GM21786 (cell line): ENCODE measurements around the gene ACIN1.

ENCODE experiments used
- ATAC-seq: cut with Tn5 transposase; IDR thresholded peaks from one replicate; pipeline ENCODE4 v1.9.1; 2021; ENCODE audit not compliant: unreplicated experiment

The ACIN1 gene

GRCh38 chr14:23045419-23046357 lies 49.2 kb downstream of the ACIN1 start:
- ATAC-seq, result no peak

DNA sequence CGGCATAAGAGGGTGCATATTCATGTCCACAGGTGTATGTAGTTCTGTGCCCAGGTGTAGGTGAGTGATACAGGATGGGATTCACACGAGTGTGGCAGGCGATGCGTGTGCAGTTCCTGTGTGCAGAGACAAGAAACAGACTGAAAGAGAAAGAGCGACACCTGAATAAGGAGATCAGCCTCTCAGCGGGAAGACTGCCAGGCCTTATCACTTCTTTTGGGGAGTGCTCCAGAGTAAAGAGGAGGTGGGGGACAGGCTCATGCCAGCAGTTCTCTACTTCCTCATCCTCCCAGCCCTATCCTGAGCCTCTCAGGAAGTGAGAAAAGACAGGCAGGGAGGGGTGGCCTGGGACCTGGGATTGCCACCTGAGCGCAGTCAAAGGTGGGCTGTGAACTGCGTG lies 50.1 kb downstream of the ACIN1 start:
- no peak for ATAC-seq

GRCh38 chr14:23043754-23044153 lies 51.2 kb downstream of the ACIN1 start:
- ATAC-seq, result no peak

DNA sequence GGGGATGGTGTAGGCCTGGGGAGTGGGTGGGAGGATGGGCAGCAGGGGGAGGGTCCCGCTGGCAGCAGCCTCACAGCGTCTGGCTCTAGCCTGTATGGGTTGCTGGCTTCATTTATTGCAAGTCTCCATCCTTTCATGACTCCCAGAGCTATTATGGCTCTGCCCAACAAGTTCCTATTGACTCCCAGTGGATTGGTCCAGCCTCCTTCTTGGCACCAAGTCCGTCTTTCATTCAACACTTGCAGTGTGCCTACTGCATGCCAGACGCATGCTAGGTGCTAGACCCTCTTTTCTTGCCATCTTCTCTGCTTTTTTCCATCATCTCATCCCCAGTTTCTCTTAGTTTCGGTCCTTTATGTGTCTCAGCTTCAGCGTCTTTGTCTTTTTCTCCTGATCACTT lies 51.8 kb downstream of the ACIN1 start:
- ATAC-seq, result no peak

GRCh38 chr14:23042162-23042965 lies 52.6 kb downstream of the ACIN1 start, which contains the start of gene PSMB11:
Gene PSMB11 (plus strand): TSS chr14:23042212. CDS start chr14:23042226, 14 bp downstream.
- no peak for ATAC-seq

DNA sequence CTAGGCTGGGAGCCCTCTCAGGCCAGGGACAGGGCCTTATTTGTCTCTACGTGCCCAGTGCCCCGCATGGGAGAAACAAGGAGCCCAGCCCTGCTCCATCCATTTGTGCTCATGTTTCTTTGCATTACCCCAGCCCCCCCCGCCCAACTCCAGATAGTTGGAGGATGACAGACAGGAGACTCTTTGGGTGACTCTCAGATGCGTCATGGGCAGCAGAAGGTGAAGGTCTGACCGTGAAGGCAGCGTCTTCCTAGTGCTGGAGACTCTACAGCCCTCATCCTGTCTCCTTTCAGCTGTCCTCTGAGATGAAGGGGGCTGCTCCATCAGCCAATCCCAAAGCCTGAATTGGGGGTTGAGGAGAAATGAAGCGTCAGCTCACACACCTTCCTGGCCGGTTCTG lies 53.2 kb downstream of the ACIN1 start:
- no peak for ATAC-seq

DNA sequence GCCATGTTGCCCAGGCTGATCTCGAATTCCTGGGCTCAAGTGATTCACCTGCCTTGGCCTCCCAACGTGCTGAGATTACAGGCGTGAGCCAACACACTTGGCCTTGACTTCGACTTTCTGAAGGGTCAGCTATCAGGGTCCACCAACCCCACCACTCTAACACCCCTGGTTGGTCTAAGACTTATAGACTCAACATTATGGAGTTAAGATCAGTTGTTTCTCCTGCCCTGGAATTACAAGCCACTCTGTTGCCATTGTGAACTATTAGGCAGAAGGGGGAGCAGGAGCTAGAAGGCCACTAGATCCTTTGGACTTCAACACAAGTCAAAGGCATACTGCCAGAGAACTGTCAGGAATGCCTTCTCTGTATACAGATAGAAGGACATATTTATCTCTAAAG lies 54.8 kb downstream of the ACIN1 start:
- no peak for ATAC-seq

DNA sequence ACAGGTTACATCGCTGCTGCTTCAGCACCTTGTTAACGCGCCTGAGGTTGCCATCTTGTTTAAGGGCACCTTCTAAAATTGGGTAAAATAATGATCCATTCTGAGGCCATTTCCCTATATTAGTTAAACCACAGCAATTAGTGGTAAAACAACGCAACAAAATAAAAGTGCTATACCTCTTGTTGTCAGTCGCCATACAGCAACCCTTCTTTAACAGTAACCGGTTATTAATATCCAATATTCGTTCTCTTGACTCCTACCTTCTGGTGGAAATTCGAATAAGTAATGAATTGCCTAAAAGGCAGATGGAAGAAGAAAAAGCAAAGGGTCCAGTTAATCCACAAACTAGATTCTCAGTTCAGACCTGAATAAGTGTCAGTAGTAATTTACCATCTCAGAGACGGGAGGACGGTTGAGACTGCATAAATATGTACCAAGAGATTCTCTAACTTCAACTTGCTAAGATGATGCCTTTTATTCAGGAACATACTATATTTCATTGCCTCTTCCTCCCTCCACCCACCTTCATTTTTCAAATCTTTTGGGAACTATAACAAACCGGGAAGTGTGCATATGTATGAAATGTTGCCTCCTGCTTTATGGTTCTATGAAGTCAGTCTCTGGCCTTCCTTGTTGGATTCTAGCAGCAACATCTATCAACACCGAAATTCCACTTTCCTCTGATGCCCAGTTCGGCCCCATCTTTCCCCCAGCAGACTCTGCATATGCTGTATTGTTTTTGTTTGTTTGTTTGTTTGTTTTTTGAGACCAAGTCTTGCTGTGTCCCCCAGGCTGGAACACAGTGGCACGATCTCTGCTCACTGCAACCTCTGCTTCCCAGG lies 59.4 kb downstream of the ACIN1 start:
- no peak for ATAC-seq

GRCh38 chr14:23034498-23035302 lies 60.2 kb downstream of the ACIN1 start, which contains the start of gene PSMB5:
Gene PSMB5 (minus strand): TSS chr14:23034900. CDS start chr14:23034881, 19 bp downstream.
- peak; percentile 91 for ATAC-seq

GRCh38 chr14:23033801-23034497 lies 61.0 kb downstream of the ACIN1 start:
- ATAC-seq, result no peak

DNA sequence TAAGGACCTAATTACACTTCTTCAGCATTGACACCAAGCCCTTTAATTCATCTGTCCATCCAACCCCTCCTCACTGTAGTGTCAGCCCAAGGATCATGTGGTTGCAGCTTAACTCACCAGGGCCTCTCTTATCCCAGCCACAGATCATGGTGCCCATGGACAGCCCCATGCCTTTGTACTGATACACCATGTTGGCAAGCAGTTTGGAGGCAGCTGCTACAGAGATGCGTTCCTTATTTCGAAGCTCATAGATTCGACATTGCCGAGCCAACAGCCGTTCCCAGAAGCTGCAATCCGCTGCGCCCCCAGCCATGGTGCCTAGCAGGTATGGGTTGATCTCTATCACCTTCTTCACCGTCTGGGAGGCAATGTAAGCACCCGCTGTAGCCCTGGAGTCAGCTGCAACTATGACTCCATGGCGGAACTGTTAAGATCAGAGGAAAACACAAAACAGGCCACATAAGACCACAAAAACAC lies 61.6 kb downstream of the ACIN1 start:
- no peak for ATAC-seq

DNA sequence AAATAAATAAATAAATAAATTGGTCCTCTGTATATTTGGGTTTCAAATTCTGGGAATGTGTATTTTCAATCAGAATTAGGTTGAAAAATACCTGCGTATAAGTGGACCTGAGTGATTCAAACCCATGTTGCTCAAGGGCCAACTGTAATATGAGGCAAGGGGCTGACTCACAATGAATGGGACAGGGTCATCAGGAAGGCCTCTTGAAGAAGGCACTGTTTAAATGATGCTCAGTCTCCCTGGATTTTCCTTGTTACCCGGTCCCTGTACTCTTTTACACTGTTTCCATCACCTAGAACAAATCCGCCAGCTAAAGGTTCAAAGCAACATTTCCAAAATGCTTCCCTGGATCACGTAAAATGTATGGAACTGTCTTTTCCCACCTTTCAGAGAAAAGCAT lies 64.0 kb downstream of the ACIN1 start:
- no peak for ATAC-seq

DNA sequence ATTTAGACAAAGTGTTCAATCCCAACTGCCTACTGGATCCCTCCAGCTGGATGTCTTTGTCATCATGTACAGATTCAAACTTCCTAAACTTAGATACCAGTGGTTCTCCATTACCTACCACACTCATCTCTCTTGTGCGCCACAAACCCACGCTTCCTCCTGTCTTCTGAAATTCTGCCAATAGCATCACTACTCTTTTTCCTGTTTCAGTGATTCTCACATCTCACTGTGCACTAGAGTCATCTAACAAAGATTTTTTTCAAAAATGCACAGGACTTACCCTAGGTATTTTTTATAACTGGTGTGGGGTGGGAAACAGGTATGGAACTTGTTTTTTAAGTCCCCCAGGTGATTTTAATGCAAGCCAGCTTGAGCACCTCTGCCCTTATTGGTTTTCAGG lies 66.1 kb downstream of the ACIN1 start:
- no peak for ATAC-seq

DNA sequence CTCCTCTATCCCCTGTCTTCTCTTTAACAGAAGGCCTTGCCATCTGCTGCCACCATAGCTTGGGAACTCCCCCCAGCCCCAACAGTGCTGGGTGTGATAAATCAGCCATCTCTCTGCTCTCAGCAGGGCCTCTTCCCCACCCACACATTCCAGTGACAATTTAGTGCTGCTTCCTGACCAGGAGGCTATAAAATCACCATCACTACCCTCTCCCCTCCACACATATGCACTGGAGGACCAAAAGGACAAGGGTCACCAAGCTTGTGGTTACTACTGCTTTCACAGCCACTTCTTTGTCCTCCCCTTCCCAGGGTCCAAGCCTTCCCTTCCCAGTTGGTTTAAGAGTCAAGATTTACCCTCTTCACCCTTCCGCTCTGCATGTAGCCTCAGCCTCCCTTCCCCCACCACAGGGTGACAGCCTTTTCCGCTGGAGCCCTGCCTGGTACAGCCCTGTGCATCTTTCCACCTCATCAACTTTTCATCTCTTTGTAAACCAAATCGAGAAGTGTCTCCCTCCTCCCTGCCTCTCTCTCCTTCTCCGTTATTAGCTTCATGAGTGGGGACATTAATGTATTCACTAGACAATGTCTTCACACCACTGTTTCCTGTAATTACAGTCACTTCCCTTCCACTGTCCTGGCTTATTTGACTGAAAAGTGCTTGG lies 69.7 kb downstream of the ACIN1 start:
- no peak for ATAC-seq

- ATAC-seq, result no peak
Measured at GRCh38 chr14:23024612-23025075, 70.3 kb downstream of the ACIN1 start.

- no peak for ATAC-seq
Measured at GRCh38 chr14:23023795-23024152, 71.2 kb downstream of the ACIN1 start.

GRCh38 chr14:23023022-23023794 lies 71.7 kb downstream of the ACIN1 start:
- no peak for ATAC-seq

DNA sequence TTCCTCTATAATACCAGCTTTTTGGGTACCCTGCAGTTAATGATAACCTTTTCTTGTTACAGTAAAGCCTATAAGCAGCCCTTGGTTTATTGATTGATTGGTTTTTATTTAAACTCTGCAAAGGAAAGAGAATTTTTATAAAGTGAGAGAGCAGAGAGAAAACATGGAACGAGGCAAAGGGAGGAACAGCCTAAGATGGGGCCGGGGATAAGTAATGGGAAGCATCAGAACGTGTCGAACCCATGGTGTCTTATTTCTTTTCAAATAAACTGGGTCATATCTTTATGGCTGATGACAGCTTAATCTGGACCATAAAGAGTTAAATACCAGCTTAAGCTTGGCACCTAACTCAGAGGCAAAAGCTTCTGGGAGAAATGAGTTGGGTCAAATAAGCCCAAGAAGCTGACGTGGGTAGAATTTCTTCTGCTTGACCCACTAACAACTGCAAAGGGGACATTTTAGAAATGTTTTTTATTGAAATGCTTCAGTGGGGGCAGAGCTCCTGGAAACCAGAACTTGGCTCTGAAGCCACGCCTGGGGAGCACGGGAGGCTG lies 73.0 kb downstream of the ACIN1 start:
- no peak for ATAC-seq
